ENCODE data around the gene NANOS2. TPM values are rescaled to one million over a fixed set of nuclear protein-coding genes. Genes with fewer than 3 reads are reported as not detected.

Gene NANOS2
- total and polyA plus RNA-seq, 4 donors = not detected

- TF ChIP-seq NR2F2 (IDR thresholded peaks at IDR 0.05) (no peak), TAF1 (conservative IDR thresholded peaks at IDR 0.05) (no peak), YY1 (IDR thresholded peaks at IDR 0.05) (no peak)
Measured at GRCh38 chr19:45920458-45920857, 5.9 kb upstream of the NANOS2 start (continued).

GRCh38 chr19:45919678-45920077 is 5.1 kb upstream of the NANOS2 start:
- Histone ChIP-seq H3K4me3 (ENCODE audit: low read depth in 1 of 3, low read length in 3 of 3) (no peak overlapping the region), H3K9me3 (ENCODE audit: control insufficient read depth in 4 of 4, low read length in 3 of 4) (no peaks in the 10 kb centered on the region), H3K4me1 (ENCODE audit: control insufficient read depth in 4 of 4, insufficient read depth in 4 of 4, low read length in 3 of 4) (no peaks in the 10 kb centered on the region), H3K9ac (ENCODE audit: low read depth in 1 of 2, low read length in 2 of 2) (no peak overlapping the region), H3K27ac (ENCODE audit: low read depth in 1 of 2, low read length in 2 of 2) (no peak overlapping the region), H3K27me3 (ENCODE audit: control insufficient read depth in 4 of 4, insufficient read depth in 4 of 4, low read length in 3 of 4) (no peaks in the 10 kb centered on the region), H3K36me3 (ENCODE audit: control insufficient read depth in 4 of 4, insufficient read depth in 3 of 4, low read depth in 1 of 4, low read length in 3 of 4) (no peaks in the 10 kb centered on the region)
- whole genome bisulfite sequencing = 50% methylated on average over 7 of the region's 7 CpGs
- TF ChIP-seq HNF4A (conservative IDR thresholded peaks at IDR 0.05) (no peak), RAD21 (IDR thresholded peaks at IDR 0.05) (no peak), REST (IDR thresholded peaks at IDR 0.05) (no peak), NR2F2 (IDR thresholded peaks at IDR 0.05) (no peak), HNF4G (IDR thresholded peaks at IDR 0.05) (no peak), ATF3 (IDR thresholded peaks at IDR 0.05) (no peak), TAF1 (conservative IDR thresholded peaks at IDR 0.05) (no peak), CTCF (IDR thresholded peaks at IDR 0.05; ENCODE audit: low read depth, low read length, missing input control) (no peak), JUND (IDR thresholded peaks at IDR 0.05) (no peak), GABPA (IDR thresholded peaks at IDR 0.05 in 1 of 2, conservative IDR thresholded peaks at IDR 0.05 in 1 of 2) (no peak), ZBTB33 (IDR thresholded peaks at IDR 0.05) (no peak), EGR1 (IDR thresholded peaks at IDR 0.05; ENCODE audit: low read depth in 2 of 2) (no peak), RXRA (IDR thresholded peaks at IDR 0.05) (no peak), MAX (IDR thresholded peaks at IDR 0.05) (no peak), FOXA1 (IDR thresholded peaks at IDR 0.05) (no peak), SP1 (IDR thresholded peaks at IDR 0.05) (no peak)
- no peak for DNase-seq (ENCODE audit: low spot score)
